ENCODE measurements around the gene LNX2.

The LNX2 gene

DNA sequence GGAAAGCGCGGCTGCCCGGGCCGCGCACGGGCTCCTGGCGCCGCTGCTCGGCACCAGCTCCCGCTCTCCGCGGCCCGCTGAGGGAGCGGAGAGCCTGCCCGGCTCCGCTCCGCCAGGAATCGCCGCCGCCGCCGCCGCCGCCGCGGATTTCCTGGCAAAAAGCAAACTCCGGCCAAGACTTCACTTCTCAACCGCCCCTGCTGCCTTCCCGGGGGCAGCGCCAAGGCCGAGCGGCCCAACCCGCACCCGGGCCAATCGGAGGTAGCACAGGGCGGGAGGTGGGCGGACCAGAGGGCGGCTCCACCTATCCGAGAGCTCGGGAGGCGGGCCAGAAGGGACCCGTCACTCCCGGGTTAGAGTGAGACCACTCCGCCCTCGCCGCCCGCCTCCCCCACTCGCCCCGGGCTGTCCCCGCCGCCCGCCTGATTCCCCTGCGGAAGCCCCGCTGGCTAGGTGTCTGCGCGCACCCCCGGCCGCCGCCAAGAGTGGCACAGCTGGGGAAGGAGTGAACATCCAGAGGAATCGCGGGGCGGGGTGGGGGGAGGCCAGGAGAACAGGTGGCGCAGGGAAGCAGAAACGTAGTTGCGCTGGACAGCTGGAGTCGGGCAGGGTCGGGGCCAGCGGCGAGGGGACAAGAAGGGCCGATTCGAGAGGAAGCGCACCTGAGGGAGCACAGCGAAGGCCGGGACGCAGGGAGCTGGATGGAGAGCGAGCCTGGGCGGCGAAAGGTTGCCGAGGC is at the start of gene LNX2:
Gene LNX2, minus strand, starts transcription at position 153 of the 739 bp plus-strand sequence. CDS start 38,826 bp downstream, outside the sequence.
- DNase-seq (ENCODE audit: low read depth, low spot score) = peak; percentile 91

DNA sequence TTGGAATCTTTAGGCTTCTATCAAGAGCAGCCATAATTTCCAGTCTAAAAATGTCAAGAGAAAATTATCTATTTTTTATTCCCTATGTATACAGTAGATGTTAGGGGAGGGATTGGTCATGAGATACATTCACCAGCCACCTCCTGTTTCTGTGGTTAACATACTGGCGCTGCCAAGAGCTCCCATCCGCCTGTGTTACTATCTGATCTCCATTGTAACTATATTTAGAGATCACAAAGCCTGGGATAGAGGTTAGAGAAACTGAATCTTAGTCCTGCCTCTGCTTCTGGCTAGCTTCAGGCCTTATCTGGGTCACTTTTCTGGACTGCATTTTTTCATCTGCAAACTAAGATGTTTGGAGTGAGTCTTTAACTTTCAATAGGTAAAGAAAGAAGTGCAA is 47.6 kb upstream of the LNX2 start:
- no peak for DNase-seq (ENCODE audit: low read depth, low spot score)

DNA sequence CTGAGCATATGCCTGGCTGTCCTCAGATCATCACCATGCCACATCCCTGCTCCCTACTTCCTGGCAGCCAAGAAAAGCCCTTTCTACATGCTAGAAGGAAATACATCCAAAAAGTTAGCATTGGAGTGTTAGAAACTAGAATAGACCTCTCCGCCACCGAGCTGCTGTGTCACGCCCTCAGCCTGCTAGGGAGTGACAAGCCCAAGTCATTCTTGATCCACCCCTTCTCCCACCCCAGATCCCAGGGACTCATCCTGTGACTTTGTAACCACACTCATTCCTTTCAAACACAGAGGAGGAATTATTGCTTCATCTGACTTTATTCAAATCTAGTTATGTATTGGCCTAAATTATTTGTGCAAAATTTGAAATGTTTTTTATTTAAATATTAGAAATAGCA is 46.6 kb upstream of the LNX2 start:
- DNase-seq (ENCODE audit: low read depth, low spot score) = no peak

DNA sequence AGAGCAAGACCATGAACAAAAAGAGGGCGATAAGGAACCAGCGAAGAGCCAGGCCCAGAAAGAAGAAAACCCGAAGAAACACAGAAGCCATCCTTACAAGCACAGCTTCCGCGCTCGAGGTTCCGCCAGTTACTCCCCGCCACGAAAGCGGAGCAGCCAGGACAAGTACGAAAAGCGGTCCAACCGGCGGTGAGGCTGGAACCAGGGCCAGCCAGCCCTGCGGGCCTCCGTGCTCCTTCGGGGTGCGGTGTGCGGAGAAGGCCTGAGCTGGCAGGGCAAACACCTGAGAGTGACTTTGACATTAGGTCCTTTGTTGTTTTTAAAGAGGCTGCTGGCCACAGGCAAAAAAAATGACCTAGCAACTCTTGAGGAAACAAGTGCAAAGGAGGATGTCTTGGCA is 45.4 kb upstream of the LNX2 start:
- DNase-seq (ENCODE audit: low read depth, low spot score) = no peak

DNA sequence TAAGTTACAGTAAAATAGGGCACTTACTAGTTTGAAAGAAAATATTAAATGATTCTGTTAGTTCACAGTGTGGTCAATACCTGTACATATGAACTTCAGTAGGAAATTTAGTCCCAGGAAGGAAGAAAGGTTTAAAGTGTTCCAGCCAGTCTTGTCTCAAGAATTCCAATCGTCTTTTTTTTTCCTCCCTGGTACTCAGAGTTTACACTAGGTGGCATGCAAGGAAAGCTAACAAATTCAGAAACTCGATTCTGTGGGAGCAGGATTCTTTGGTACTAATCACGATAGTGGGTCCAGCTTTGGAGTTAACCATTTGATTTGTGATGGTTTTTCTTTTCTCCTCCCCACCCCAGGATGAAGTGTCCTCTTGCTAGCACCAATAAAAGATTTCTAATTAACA is 45.0 kb upstream of the LNX2 start:
- no peak for DNase-seq (ENCODE audit: low read depth, low spot score)

DNA sequence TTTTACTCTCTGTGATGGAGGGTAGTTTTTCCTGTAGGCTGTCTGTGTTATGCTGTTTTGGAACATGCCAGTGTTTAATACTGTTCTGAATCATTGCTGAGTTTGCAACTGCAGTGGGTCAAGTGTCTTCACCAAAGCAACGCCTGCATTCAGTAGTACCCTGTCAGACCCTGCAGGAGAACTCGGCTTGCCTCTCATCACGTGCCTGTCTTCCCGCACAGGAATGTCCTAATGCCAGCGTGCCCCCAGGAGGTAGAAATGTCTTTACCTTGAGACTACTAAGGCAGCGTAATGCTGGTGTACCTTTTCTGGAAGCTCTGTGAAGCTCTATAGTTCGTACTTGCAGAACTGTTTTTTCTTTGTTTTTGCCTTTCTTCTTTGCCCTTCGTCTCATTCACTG is 43.6 kb upstream of the LNX2 start:
- no peak for DNase-seq (ENCODE audit: low read depth, low spot score)

DNA sequence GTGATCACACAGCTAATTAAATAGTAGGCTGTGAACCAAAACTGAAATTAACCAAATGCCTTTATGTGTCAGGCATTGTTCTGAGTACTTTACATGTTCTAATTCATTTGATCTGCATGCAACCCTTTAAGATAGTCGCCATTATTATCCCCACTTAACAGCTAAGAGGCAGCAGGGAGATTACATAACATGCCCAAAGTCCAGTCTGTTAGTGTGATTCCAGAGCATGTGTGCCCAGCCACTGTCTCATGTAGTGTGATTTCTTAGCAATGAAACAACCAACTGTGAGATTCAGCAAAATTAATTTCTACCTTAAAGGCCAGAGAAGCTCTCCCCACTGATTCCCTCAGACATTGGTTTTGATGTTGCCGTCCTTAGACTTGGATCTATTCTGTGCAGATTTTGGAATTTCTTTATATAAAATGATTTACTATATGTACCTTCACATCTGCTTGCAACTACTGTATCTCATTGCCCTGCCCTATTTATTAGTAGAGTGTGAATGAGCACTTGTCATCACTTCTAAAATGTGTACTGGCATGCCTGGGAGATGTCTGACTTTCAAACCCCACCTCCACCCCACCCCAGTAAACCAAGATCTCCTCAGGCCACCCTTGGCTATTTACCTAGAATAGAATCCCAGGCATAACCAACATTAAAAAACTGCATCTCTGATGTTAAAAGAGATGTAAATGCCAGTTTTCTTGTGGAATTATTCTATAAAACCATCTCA is 42.6 kb upstream of the LNX2 start:
- no peak for DNase-seq (ENCODE audit: low read depth, low spot score)

DNA sequence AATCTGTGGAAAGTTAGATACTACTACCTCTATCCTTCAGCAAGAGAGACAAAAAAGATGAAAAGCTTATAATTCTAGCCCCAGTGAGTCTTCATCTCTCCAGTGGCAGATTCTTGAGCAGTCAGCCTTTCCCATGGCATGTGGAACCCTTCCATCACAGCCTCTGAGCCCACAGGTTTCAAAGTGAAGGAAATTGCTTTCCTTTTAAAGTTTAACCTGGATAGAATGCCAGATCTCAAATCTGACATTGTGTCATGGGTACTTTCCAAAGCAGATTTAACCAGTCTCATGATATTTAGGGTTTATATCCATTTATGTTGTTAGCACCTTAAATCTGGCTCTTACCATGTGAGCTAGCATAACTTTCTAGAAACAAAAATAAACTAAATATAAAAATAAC is 40.7 kb upstream of the LNX2 start:
- no peak for DNase-seq (ENCODE audit: low read depth, low spot score)

DNA sequence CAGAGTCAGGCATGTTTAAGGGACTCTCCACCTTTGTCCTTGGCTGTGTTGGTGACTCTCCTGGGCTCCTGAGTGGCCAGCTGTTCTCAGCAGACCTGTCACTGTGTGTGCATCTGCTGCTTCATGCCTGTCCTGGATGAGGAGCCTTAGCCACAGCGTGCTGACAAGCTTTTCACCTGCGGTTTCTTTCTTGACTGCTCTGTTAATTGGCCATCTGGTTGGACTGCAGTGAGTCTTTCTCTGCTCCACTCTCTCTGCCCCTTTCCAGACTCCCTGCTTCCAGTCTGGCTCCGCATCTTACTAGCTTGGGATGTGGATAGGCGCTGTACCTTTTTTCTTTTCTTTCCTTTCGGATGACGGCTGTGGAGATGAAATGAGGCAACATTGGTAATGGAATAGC is 40.2 kb upstream of the LNX2 start:
- DNase-seq (ENCODE audit: low read depth, low spot score) = no peak

DNA sequence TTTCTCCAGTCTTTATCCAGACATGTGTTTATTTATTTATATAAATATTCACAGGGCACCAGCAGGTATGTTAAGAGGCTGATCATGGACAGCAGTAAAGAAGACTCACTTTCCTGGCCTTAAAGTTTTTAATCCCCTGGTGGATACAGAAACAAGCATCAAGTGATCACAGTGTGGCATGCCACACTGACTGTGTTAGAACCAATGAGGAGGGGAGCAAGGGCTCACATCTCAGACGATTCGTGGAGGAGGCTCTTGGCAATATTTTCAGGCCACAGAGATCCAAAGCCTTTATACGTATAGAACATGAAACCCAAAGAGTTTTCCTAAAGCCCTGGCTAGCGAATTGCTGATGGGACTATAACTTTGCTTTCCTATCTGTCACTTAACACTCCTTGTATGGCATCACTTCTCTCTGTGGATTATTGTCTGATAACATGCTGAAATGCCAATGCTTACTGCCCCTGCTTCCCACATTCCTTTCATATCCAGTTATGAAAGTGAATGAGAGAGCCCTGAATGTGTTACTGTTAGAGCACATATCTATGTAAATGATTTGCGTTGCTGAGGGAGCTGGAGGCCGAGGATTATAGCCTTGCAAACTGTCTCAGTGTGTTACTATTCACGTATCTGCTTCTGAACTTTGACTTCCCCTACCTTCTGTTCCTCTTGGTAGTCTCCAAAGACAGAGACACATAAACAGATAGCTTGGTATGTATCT is 39.0 kb upstream of the LNX2 start:
- DNase-seq (ENCODE audit: low read depth, low spot score) = no peak

DNA sequence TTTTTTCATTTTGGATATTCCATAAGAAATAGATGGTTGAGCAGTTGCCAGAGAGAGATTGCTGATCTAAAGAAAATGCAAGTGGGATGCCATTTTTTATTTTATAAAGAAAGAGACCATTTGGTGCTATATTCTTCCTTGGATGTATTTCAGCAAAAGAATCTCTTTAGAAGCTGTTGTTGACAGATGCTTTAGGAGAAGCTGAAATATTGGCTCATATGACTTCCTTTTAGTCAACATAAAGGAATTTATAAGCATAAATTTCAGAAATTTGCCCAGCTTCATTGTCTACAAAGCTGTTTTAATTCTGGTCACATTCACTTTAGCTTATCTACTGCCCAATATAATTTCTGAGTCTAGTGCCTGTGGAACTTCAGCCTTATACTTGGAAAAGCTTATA is 38.2 kb upstream of the LNX2 start:
- no peak for DNase-seq (ENCODE audit: low read depth, low spot score)

DNA sequence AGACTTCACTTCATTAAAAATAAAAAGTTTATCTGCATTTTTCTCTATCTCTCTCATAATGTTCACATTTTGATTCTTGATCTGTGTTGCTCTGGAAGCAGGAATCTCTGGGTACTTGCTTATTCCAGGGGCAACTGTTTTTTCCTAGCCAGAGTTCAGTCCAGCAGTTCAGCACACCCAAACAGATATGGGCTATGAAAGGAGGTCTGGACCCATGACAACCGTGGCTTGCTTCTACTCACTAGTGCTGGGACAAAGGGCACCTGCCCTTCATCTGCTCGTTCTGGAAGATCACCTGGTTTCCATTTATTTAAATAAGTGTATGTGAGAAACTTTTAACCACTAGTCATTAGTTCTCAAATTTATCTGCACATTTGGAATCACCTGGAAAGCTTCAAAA is 37.4 kb upstream of the LNX2 start:
- DNase-seq (ENCODE audit: low read depth, low spot score) = no peak

DNA sequence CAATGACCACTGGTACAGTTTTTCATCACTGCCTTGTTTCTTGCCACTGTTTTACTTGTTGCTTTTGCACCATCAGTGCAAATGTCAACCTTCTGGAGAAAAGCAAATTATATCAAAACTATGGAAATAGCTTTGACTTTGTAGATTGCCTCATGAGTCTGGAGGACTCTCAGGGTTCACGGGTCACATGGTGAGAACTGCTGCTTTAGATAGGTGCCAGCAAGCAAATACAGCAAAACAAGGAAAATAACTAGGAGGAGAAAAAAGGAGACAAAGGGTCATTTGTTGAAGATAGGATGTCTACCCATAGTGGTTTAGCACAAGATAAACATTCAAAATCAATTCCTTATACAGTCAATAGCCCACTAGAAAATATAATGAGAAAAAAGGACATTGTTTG is 34.5 kb upstream of the LNX2 start:
- no peak for DNase-seq (ENCODE audit: low read depth, low spot score)

DNA sequence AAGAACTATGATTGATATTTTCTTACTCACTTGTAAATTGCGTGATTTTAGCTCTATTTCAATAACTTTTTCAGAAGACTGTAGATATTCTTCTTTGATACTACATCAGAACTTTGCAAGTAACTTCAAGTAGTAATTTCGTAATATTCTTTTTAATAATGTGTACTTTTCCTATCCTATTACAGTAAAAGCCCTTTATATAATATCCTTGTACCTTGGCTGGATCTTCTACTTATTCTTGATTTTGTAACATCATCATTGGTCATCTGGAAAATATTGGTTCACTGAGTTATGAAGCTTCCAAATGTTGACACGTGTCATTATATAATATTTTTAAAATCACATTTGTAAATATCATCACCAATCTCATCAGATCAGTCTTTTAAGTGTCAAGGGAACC is 33.7 kb upstream of the LNX2 start:
- no peak for DNase-seq (ENCODE audit: low read depth, low spot score)

DNA sequence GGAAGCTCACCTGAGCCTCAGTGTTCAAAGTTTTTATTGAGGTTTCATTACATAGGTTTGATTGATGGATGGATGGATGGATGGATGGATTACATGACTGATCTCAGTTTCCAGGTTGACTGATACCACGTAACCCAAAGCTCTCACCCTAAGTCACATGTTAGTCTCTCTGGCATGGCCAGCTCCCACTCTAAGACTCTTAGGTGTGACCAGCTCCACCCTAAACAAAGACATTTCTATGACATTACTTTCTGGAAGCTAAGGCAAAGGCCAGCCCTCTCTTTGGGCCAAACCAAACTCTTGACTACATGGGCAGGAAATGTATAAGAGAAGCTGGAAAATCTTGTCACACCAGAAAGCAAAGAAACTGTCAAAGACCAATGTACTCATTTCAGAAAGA is 30.0 kb upstream of the LNX2 start:
- no peak for DNase-seq (ENCODE audit: low read depth, low spot score)

DNA sequence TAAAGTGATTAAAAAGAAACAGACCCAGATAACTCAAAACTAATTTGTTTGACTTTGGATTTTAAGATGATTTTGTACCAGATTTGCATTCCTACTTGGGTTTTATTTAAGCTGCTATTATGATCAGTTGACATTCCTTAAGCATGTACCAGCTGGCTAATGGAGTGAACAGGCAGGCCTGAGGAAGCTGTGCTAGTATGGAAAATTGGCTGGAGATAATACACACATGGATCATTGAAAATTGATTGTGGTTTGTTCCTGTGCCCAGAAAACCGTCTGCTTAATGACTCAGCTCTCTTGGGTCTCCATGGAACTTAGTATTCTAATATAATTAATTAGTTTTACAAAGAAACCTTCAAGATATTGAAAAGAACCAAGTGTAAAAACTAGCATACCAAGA is 24.0 kb upstream of the LNX2 start:
- no peak for DNase-seq (ENCODE audit: low read depth, low spot score)

DNA sequence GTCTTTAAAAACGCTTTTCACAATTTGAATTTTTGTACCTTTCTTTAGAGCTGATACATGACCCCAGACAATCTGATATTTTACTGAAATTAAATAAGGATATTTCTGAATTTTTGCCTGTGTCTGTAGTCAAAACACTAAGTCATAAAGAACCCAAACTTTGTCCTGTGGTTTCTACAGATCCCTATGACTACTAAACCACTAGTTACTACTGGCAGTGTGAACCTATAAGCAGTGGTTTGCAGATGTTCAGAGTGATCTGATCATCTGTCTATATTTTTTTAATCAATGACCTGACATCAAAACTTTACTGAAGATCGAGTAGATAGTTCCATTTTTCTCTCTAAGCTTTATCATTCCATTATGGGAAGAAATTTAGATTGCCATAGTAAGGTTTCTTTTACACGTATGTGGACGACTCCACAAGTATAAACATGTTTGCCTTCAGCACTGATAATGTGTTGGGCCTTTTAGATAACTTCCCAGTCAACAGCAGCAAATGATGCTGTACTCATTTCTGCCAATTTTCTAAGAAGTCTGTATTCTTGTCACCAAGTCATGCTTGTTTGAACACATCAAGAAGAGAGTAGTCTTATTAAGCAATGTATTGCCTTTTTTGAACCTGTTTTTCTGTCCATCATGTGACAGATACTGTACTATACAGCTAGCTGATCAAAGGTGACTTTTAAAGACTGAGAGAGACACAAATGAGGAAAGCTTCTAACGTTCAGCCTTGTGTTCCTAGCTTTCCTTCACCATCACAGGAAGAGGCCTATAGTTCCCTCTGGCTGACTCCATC is 23.2 kb upstream of the LNX2 start:
- DNase-seq (ENCODE audit: low read depth, low spot score) = no peak

DNA sequence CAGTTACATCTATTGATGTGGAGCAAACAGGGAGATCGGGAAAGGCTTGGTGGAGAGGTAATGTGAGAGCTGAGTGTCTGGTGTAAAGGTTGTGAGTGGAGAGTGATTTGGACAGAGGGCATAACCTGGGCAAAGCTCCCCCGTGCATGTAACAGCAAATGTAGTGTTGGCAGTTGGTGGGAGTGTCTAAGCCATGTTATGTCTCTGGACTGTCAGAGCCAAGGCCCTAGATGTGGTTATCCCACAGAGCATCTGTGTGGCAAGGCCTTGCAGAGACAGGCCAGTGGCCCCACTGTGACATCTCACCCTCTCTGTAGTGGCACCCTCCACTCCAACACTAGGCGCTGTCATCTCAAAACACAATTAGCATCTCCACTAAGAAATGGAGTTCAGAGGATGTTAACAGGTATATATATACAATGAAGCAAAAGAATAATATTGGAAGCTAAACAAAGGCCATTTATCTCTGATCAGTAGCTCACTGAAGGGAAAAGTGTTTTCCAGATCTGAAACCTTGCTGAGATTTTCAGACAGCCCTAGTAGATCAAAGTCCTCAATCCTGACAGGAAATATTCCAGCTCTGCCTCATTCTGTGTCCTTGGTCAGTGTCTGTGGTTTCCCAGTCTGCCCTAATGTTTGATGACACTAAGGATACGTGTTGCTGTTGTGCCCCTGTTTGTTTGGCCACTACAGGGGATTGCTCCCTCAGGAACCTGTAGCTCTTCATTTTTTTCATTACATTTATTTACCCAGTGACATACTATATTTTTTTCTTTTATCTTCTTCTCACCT is 21.6 kb upstream of the LNX2 start:
- DNase-seq (ENCODE audit: low read depth, low spot score) = no peak

DNA sequence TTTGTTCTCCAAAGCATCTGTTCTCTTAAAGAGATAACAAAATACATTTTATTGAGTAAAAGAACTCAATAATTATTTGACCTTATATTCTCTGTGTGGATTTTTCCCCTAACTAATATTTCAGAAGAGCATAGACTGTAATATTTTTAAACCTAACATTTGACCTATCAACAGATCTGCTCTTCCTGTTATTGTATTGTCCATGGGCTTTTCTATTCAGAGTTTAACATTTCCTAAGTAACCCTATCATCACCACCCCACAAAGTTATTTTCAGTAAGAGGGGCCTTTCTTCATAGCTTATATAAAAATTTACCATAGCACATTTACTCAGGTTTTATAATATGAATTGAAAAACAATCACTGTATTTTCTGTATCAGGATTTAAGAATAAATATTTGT is 18.9 kb upstream of the LNX2 start:
- no peak for DNase-seq (ENCODE audit: low read depth, low spot score)

DNA sequence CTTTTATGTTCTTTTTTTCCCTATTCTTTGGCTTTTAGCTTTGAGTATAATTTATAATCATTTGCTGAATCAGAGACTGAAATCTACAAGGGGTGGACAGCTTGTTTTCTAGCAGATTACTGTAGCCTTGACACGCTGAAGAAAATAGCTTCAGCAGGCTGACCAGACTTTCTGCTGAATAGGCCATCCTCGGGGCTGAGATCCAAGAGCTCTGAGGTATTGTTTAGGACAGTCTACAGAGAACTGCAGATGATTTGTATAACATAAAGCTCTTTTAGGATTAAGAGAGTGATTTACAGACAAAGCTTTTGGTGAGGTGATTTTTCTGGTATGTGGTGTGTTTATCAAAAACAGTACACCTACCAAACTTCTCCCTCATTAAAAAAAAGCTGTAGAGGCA is 18.2 kb upstream of the LNX2 start:
- no peak for DNase-seq (ENCODE audit: low read depth, low spot score)

DNA sequence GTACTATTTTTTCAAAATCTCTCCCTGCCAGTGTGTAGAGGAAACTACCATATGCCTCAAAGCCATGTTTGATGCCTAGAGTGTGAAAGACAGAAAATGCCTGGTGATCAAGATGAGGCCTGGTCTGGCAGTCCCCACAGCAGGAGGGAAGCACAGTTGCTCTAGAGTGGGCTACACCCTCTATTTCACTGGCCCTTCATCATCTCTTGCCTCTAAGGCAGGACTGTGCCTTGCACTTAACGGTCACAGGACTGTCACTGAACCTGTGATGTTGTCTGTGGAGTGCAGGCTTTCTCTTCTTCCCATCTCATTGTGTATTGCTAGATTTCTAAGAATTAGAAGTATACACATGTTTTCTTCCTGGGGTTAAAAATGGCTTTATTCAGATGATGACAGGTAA is 17.7 kb upstream of the LNX2 start:
- DNase-seq (ENCODE audit: low read depth, low spot score) = no peak
